Endothelial cell (in vitro differentiated cells): ENCODE results near the gene CFHR3. TPM values are rescaled to one million over a fixed set of nuclear protein-coding genes. Genes with fewer than 3 reads are reported as not detected.
"Not testable (repeated sequence)": the region's sequence is repeated elsewhere in the genome, so short reads cannot be mapped to it uniquely, and the experiment has no call there.

Experiments used
- DNase-seq: peaks from one replicate; pipeline ENCODE4 v3.0.0; 2021; ENCODE audit warnings: low spot score
- H3K27ac Mint-ChIP-seq: one replicate; pipeline ENCODE4 v1.8.0; 2021; ENCODE audit warnings: mixed read lengths, inconsistent platforms; ENCODE audit not compliant: unreplicated experiment
- H3K27me3 Mint-ChIP-seq: one replicate; pipeline ENCODE4 v1.8.0; 2021; ENCODE audit warnings: mild to moderate bottlenecking, moderate library complexity, mixed read lengths, inconsistent platforms; ENCODE audit not compliant: unreplicated experiment
- H3K36me3 Mint-ChIP-seq: one replicate; pipeline ENCODE4 v1.8.0; 2021; ENCODE audit warnings: mild to moderate bottlenecking, low read depth, mixed read lengths, inconsistent platforms; ENCODE audit not compliant: unreplicated experiment
- H3K4me1 Mint-ChIP-seq: one replicate; pipeline ENCODE4 v1.8.0; 2021; ENCODE audit warnings: mild to moderate bottlenecking, mixed read lengths, inconsistent platforms; ENCODE audit not compliant: unreplicated experiment
- H3K4me3 Mint-ChIP-seq: one replicate; pipeline ENCODE4 v1.8.0; 2021; ENCODE audit warnings: mild to moderate bottlenecking, mixed read lengths, inconsistent platforms; ENCODE audit not compliant: unreplicated experiment
- H3K9me3 Mint-ChIP-seq: one replicate; pipeline ENCODE4 v1.8.0; 2021; ENCODE audit warnings: mixed read lengths, inconsistent platforms; ENCODE audit not compliant: unreplicated experiment
- total RNA-seq: library from RNA; stranded (reverse); fragmentation: NEBNext Ultra II Directional; extraction: Animal tissue kit (Norgen Biotek cat#: 25700); gene quantifications from one replicate; pipeline ENCODE4 v1.2.1, GENCODE V29; 2021; ENCODE audit not compliant: unreplicated experiment
- TF ChIP-seq, protein P1 (sequence below): fragments of 200-600 bp; sonication (generic); IDR thresholded peaks from one replicate; pipeline ENCODE4 v1.5.0; 2021; ENCODE audit warnings: antibody characterized with exemption; ENCODE audit not compliant: unreplicated experiment

The CFHR3 gene
- total RNA-seq, 1 donor from 2014 or later, result not detected

DNA sequence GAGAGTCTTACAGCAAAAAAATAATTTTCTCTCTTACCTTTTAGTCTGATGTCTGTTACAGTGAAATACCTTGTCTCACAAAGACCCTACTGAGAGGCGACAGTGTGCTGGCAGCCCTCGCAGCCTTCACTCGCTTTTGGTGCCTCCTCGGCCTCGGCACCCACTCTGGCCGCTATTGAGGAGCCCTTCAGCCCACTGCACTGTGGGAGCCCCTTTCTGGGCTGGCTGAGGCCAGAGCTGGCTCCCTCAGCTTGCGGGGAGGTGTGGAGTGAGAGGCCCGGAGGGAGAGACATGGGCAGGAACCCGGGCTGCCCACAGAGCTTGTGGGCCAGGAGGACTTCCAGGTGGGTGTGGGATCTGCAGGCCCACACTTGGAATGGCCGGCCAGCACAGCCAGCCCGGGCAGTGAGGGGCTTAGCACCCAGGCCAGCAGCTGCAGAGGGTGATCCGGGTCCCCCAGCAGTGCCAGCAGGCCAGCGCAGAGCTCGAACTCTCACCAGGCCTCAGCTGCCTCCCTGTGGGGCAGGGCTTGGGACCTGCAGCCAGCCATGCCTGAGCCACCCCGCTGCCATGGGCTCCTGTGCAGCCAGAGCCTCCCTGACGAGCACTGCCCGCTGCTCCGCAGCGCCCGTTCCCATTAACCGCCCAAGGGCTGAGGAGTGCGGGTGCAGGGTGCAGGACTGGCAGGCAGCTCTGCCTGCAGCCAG lies 34.0 kb downstream of the CFHR3 start:
- H3K9me3 Mint-ChIP-seq, result no peaks in the 10 kb centered on the region
- no peak overlapping the region for H3K4me3 Mint-ChIP-seq
- H3K27me3 Mint-ChIP-seq, result no peaks in the 10 kb centered on the region
- no peak for DNase-seq
- no peak overlapping the region for H3K27ac Mint-ChIP-seq
- no peaks in the 10 kb centered on the region for H3K36me3 Mint-ChIP-seq
- TF ChIP-seq, protein P1, sequence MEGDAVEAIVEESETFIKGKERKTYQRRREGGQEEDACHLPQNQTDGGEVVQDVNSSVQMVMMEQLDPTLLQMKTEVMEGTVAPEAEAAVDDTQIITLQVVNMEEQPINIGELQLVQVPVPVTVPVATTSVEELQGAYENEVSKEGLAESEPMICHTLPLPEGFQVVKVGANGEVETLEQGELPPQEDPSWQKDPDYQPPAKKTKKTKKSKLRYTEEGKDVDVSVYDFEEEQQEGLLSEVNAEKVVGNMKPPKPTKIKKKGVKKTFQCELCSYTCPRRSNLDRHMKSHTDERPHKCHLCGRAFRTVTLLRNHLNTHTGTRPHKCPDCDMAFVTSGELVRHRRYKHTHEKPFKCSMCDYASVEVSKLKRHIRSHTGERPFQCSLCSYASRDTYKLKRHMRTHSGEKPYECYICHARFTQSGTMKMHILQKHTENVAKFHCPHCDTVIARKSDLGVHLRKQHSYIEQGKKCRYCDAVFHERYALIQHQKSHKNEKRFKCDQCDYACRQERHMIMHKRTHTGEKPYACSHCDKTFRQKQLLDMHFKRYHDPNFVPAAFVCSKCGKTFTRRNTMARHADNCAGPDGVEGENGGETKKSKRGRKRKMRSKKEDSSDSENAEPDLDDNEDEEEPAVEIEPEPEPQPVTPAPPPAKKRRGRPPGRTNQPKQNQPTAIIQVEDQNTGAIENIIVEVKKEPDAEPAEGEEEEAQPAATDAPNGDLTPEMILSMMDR, result no peak
- H3K4me1 Mint-ChIP-seq, result no peaks in the 10 kb centered on the region

DNA sequence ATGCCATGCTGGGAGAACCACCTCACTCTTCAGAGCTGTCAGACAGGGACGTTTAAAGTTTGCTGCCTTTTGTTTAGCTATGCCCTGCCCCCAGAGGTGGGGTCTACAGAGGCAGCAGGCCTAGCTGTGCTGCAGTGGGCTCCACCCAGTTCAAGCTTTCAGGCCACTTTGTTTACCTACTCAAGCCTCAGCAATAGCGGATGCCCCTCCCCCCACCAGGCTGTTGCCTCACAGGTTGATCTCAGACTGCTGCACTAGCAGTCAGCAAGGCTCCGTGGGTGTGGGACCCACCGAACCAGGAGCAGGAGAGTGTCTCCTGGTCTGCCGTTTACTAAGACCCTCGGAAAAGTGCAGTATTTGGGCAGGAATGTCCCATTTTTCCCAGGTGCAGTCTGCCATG lies 42.8 kb downstream of the CFHR3 start:
- not testable (repeated sequence) for H3K27me3 Mint-ChIP-seq, H3K4me1 Mint-ChIP-seq, H3K36me3 Mint-ChIP-seq, H3K27ac Mint-ChIP-seq, H3K9me3 Mint-ChIP-seq, H3K4me3 Mint-ChIP-seq, DNase-seq

DNA sequence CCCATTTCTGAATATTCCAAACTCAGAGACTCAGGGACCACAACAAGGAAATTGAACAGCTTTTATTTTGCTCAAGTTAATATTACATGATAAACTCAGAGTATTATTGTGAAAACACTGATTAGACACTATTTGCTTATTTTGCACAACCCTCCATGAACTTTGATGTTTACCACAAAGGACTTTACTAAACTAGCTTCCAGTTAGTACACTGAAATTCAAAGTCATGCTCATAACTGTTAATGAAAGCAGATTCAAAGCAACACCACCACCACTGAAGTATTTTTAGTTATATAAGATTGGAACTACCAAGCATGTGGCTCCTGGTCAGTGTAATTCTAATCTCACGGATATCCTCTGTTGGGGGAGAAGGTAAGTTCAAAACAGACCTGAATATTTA lies 44.9 kb downstream of the CFHR3 start, which contains the start of gene CFHR1:
CFHR1 (plus strand) TSS at position 201 of the 400 bp plus-strand sequence; CDS start at position 315, 114 bp downstream.
- not testable (repeated sequence) for H3K9me3 Mint-ChIP-seq, H3K27ac Mint-ChIP-seq, DNase-seq, H3K4me3 Mint-ChIP-seq, H3K27me3 Mint-ChIP-seq, H3K36me3 Mint-ChIP-seq, H3K4me1 Mint-ChIP-seq

DNA sequence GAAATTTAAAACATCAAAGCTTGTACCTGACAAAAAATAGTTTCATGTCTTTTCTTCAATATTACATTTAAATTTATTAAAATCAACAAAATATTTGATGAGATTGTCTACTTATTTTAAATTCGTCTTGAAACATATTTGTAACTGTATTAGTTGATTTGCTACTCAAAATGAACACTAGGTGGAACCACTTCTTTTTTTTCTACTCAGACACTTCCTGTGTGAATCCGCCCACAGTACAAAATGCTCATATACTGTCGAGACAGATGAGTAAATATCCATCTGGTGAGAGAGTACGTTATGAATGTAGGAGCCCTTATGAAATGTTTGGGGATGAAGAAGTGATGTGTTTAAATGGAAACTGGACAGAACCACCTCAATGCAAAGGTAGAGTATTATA lies 53.2 kb downstream of the CFHR3 start:
- DNase-seq, H3K4me1 Mint-ChIP-seq, H3K27ac Mint-ChIP-seq, H3K9me3 Mint-ChIP-seq, H3K27me3 Mint-ChIP-seq, H3K4me3 Mint-ChIP-seq, H3K36me3 Mint-ChIP-seq: not testable (repeated sequence)
- TF ChIP-seq, protein P1, result peak; percentile 70

Other genes starting within 250 kb of the CFHR3 start
- 7.1 TPM for gene KCNT2, start 166.4 kb upstream of the CFHR3 start, total RNA-seq
- 67.9 TPM for gene CFH, start 122.8 kb upstream of the CFHR3 start, total RNA-seq
- gene CFHR1, start 44.9 kb downstream of the CFHR3 start, total RNA-seq, result 0.49 TPM
- gene CFHR4, start 113.2 kb downstream of the CFHR3 start, total RNA-seq, result 0.87 TPM
- gene CFHR2, start 168.9 kb downstream of the CFHR3 start, total RNA-seq, result not detected
- gene CFHR5, start 202.7 kb downstream of the CFHR3 start, total RNA-seq, result not detected